Activated T-cell treated with anti-CD3 and anti-CD28 coated beads for 4 hours (primary cell): ENCODE results near the gene MLX.
"Not testable (repeated sequence)": the region's sequence is repeated elsewhere in the genome, so short reads cannot be mapped to it uniquely, and the experiment has no call there.

Source experiments
- DNase-seq: peaks from one replicate; pipeline ENCODE4 v3.0.0-alpha.2; 2020

The MLX gene

DNA sequence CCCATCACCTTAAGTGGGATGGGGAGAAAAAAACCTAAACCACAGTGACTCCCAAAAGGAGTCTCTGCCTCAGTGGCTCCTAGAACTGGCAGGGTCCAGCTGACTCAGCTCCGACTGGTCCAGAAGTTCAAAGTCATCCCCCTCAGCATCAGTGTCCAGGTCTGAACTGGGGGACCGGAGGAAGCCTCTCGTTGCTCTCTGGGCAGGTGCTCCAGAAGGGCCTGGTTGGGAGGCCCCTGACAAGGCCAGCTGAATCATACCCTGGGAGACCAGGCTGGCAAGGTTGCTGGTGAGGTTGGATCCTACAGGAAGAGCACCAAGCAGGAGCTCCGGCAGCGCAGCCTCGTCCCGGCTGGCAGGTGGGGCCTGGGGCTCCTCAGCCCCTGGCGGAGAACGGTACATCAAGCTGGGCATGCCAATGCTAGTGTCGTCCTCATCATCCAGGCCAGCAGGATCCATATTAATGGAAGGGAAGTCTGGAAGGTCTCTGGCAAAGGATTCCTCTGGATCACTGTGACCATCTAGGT is 14.9 kb downstream of the MLX start:
- no peak for DNase-seq

DNA sequence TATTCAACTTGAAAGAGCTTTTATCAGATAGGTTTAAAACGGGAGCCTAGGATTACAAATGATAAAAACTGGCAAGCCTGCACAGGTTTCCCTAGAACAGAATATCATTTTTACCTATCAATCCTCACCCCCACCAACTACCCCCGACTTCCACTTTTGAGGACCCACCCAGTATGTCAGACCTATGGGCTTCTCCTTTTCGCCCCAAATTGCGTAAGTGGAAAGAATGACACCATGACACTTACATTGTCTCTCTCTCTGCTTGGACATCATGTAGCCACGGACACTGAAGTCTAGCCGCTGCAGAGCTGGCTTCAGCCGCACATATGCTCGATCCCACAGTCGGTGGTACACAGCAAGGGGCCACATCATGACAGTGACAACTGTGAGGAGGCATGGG is 18.0 kb downstream of the MLX start:
- DNase-seq: no peak

DNA sequence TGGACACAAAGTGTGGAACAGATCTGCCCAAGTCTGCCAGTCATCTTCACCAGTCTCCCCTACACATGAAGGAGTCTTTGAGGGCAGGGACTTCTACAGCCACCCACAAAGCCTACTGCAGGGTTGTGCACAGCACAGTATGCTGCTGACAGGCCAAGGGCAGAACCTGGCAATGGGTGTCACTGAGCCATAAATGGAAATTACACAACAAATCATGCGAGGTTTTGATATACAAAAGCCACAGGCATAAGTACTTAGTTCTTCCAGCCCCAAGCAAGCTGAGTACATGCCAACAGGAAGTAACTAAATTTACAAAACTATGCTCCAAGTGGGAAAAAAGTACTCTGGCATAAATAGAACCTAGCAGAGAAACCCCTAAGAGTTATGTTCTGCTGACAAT is 18.5 kb downstream of the MLX start:
- no peak for DNase-seq

GRCh38 chr17:42586514-42587230 is 19.8 kb downstream of the MLX start:
- no peak for DNase-seq

GRCh38 chr17:42590886-42591285 is 24.0 kb downstream of the MLX start:
- DNase-seq: no peak

- DNase-seq: no peak
These were observed 24.5 kb downstream of the MLX start for GRCh38 chr17:42591411-42591810.

DNA sequence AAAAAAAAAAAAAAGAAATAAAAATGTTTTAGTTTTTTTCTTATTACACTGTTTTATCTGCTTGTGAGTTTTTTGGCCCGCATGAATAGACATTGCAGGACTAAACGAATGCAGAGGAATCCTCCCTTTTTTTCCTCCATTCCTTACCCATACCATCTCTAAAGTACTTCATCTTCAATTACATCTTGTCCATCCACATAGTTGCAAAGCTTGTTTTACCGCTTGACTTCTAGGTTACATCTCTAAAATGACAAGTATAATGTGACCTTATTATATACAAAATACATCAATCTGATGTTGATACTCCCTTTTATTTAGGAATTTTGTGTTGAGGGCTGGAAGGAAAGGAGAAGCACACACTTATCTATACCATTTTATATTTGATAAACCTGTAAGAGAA is 29.5 kb downstream of the MLX start:
- DNase-seq: no peak

DNA sequence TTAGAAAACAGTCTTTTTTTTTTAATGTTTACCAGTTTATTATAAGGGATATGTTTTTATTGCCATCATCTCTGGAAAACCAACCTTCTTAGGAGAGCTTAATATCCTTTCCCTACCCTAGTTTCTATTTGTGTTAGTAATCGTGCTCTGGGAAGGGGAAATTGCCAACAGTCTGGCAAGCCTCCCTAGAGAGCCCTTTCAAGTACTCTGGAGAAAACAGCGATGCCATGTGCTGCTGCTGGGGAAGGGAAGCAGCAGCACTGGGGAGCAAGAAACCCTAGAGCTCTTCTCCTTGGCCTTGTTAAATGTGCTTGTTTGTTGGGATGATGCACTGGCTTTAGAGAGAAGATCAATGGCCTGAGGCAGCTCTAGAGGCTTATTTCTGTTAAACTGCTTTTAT is 32.0 kb downstream of the MLX start:
- DNase-seq: no peak

GRCh38 chr17:42603318-42603717 is 36.4 kb downstream of the MLX start:
- no peak for DNase-seq

DNA sequence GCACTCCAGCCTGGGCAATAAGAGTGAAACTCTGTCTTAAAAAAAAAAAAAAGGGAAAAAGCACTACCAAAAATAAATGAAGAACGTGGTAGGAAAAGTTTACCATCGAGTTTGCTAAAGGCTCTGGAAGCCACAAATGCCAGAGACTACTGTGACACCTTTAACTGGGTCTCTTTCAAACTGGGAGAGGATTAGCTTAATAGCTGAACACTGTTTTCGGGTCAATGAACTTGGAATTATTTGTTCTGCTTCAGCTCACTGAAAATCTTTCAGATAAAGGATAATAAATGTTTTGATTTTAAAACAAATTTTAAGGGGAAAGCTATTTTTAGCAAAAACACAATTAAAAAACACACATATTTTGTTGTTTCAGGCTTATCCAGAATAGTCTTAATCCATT is 40.9 kb downstream of the MLX start:
- no peak for DNase-seq

GRCh38 chr17:42608305-42609181 is 41.6 kb downstream of the MLX start:
- no peak for DNase-seq

DNA sequence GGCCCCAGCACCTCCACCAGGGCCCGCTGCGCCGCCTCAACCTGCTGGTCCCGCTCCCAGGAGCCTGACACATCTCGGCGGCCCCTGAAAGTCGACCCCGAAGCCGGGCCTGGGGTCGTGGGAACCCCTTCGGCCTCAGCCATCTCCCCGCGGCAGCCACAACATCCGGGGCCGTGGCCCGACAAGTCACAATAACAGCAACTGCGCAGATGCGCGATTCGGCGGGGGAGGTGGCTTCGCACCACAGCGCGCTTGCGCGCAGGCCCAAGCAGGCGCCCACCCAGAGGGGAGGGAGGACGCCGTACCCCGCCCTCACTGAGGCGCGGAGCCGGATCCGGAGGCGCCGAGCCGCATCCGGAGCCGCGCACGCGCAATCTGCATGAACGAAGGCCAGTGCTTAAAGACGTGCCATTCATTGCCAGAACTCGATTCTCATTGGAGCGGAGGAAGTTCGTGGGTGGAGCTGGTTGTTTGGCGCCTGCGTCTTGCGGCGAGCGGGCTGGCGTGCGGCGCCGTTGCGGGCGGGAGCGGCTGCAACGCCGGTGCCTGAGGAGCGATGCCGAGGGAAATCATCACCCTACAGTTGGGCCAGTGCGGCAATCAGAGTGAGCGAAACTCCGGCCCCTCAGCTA is 42.4 kb downstream of the MLX start, which contains the start of the genes RETREG3 and TUBG1:
TSS of gene RETREG3 (minus strand) at position 193 of the 632 bp plus-strand sequence. CDS start at position 143, 50 bp downstream.
TSS of gene TUBG1 (plus strand) at position 502 of the 632 bp plus-strand sequence. CDS start at position 557, 55 bp downstream.
- DNase-seq: peak; percentile 96

GRCh38 chr17:42609814-42610801 is 43.2 kb downstream of the MLX start:
- DNase-seq: not testable (repeated sequence)

- no peak for DNase-seq
These were observed 45.1 kb downstream of the MLX start for GRCh38 chr17:42612013-42612412.

GRCh38 chr17:42613699-42614295 is 46.9 kb downstream of the MLX start:
- no peak for DNase-seq

GRCh38 chr17:42617956-42618431 is 51.1 kb downstream of the MLX start:
- no peak for DNase-seq

- DNase-seq: no peak
These were observed 51.7 kb downstream of the MLX start for GRCh38 chr17:42618442-42619150.

DNA sequence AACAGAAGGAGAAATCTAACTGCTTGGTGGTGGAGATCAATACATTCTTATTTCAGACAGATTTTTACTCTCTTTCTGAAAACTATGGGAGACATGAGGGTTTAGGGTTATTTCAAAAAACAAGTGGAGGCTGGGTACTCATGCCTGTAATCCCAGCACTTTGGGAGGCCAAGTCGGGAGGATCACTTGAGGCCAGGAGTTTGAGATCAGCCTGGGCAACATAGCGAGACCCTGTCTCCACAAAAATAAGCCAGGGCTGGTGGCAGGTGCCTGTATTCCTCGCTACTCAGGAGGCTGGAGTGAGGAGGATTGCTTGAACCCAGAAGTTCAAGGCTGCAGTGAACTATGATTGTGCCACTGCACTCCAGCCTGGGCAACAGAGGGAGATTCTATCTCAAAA is 55.1 kb downstream of the MLX start:
- DNase-seq: not testable (repeated sequence)
